Glomerular endothelial cell (primary cell): Measurements from ENCODE around the gene LOXHD1. TPM values are rescaled to one million over a fixed set of nuclear protein-coding genes. Genes with fewer than 3 reads are reported as not detected.

Experiments used
- DNase-seq: peaks from one replicate; pipeline ENCODE4 v3.0.0-alpha.2; 2011; ENCODE audit warnings: low read depth, low spot score; ENCODE audit errors: extremely low read depth
- total RNA-seq: library from RNA; depleted of rRNA; stranded (reverse); fragments of >200 nt; gene quantifications from 2 replicates; pipeline ENCODE4 v1.2.3, GENCODE V29; 2015

LOXHD1 gene
- total RNA-seq, 1 donor from 2014 or later: not detected

DNA sequence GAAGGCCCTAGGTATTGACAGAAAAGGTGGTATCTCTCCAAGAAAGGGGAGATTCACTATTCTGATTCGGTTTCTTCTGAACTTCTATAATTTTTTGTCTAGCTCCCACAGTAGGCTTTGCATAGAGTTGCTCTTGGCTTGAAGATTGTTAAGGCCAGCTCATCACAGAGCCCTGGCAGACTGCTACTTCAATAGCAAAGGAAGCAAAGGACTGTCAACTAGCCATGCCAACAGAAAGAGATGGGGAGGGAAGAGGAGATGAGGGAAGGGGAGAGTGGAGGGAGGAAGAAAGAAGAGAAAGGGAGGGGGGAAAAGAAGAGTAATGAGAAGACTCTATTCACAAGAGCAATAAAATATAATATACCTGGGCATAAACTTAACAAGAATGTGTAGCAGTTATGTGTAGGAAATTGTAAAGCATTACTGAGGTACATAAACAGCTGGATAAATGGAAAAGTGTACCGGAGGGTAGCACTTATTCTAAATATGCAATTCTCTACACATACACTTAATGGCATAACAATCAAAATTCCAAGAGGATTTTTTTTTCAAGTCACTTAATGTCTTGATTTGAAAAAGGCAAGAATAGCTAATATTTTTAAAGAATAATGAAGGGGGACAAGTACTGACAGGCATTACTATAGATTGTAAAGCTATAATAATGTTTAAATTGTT is 102.5 kb downstream of the LOXHD1 start:
- DNase-seq: no peak

GRCh38 chr18:46550609-46551008 is 106.4 kb downstream of the LOXHD1 start:
- DNase-seq: no peak

DNA sequence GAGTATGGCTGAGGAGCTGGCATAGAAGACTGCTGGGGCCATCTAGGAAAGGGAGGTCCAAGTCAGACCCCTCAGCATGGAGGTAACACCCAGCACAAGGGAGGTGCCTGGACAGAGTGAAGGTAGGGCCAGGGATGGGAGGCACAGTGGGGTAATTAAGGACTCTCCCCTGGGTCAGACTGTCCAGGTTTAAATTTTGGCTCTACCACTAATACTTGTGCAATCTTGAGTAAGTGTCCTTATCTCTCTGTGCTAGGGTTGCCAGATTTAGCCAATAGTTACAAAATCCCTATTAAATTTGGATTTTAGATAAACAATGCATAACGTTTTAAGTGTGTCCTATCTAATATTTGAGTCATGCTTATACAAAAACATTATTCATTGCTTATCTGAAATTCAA is 109.5 kb downstream of the LOXHD1 start:
- DNase-seq: no peak

GRCh38 chr18:46546111-46546640 is 110.8 kb downstream of the LOXHD1 start:
- no peak for DNase-seq

DNA sequence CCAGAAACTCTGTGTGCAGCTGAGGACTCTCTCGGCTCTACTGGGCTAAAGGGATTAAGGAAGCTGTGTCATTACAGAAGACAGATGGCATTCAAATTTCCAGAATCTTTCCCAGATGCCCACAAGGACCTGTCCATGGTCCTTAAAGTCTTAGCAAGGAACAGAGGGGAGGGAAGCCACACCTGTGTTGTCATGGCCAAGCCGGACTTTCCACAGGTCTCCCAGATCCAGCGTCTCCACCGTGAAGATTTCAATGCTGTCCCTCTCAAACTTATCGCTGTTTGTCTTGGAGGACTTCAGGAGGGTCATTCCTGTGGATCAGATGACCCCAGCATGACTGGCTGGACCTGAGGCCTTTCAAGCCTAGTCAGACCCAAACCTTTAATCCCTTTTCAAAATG is 114.5 kb downstream of the LOXHD1 start:
- no peak for DNase-seq

- DNase-seq: no peak
Observed at GRCh38 chr18:46541626-46542189, 115.3 kb downstream of the LOXHD1 start.

DNA sequence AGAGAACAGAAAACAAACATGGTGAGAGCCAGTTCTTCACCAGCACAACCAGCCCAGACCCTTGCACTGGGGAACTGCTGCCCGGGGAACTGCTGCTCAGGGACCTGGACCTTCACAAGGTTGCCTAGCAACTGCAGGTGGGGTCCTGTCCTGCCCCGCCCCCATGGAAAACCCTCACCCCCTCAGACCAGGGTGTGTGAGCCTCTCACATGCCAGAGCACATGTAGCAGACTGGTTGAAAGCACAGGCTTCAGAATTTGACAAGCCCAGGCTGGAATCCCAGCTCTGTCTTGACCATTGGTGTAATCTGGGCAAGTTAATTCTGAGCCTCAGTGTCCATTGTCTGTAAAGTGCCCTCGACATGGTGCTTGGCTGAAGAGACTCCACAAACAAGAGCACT is 118.6 kb downstream of the LOXHD1 start:
- DNase-seq: no peak

- DNase-seq: no peak
Observed at GRCh38 chr18:46536215-46536874, 120.7 kb downstream of the LOXHD1 start.

- no peak for DNase-seq
Observed at GRCh38 chr18:46531482-46531881, 125.5 kb downstream of the LOXHD1 start.

- DNase-seq: no peak
Observed at GRCh38 chr18:46528037-46528436, 129.0 kb downstream of the LOXHD1 start.

- DNase-seq: no peak
Observed at GRCh38 chr18:46519870-46520269, 137.2 kb downstream of the LOXHD1 start.

DNA sequence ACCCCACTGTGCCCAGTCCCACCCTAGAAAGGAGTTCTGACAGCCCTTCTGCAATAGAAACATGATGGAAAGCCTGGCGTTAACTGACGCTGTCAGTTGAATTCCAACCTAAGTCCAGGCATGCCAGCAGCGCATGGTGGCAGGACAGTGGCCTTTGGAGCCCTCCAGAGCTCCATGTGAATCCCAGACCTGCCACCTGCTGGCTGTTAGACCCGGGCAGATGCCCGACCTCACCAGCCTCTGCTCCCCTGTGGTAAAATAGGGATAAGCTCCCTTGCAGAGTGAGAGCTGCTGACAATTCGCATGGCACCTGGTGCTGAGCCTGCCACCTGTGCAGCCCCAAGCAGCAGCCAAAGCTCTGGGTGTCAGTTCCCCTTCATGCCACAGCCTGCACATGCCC is 138.6 kb downstream of the LOXHD1 start:
- DNase-seq: no peak

GRCh38 chr18:46516555-46516954 is 140.5 kb downstream of the LOXHD1 start:
- DNase-seq: no peak

- DNase-seq: no peak
Observed at GRCh38 chr18:46510386-46510785, 146.6 kb downstream of the LOXHD1 start.

DNA sequence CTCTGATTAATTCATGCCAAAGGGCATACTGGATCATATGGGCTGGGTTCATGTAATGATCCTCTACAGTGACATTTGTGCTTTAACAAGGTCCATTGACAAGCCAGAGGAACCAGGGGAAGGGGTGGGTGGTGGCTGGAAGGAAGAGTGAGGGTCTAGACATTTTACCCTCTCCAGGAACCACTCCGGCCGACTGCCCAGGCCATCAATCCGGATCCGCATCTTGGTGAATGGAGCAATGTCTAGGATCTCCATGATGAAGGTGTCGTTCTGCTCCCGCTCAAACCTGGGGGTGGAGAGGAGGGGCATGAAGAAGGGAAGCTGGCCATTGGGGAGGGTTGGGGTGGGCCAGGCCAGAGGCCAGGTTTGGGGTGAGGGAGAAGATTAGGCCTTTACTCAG is 147.5 kb downstream of the LOXHD1 start:
- DNase-seq: no peak

- no peak for DNase-seq
Observed at GRCh38 chr18:46506974-46507586, 149.9 kb downstream of the LOXHD1 start.

DNA sequence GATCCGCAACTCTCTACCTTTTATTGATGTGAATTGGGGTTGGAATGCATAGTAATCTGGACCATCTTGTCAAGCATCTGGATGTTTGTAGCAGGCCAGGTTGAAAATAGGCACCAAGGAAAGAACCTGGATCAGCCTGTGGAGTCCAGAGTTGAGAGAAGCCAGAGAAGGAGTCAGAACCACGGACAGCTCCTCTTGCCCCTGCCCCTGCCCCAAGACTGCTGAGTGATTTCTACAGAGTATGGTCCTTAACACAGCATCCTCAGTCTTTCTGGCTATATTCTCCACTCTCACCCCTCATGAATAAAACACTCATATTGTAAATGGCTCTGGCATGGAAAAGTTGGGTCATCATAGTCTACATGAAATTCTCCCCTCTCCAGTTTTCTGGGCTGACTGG is 154.6 kb downstream of the LOXHD1 start:
- DNase-seq: no peak

- no peak for DNase-seq
Observed at GRCh38 chr18:46497129-46497528, 159.9 kb downstream of the LOXHD1 start.

GRCh38 chr18:46488471-46489213 is 168.4 kb downstream of the LOXHD1 start:
- DNase-seq: no peak

- no peak for DNase-seq
Observed at GRCh38 chr18:46485675-46486194, 171.3 kb downstream of the LOXHD1 start.

GRCh38 chr18:46484971-46485370 is 172.0 kb downstream of the LOXHD1 start:
- no peak for DNase-seq
